GM23338 (cell line): Measurements from ENCODE around the gene PTPRN2. TPM values are rescaled to one million over a fixed set of nuclear protein-coding genes. Genes with fewer than 3 reads are reported as not detected.

ENCODE experiments used
- ATAC-seq: fragments of 200-7000 bp; cut with Tn5 transposase; 3 replicates; pipeline ENCODE4 v1.9.1; 2020
- DNase-seq: peaks from one replicate; pipeline ENCODE4 v3.0.0-alpha.2; 2015; ENCODE audit warnings: low spot score
- H2AFZ ChIP-seq: fragments of 200-600 bp; sonication (generic); 2 replicates; pipeline ENCODE4 v1.8.0; 2016; ENCODE audit warnings: antibody characterized with exemption, mild to moderate bottlenecking, moderate library complexity
- H3F3A ChIP-seq: fragments of 200-600 bp; sonication (generic); replicated peaks from 2 replicates; pipeline ENCODE4 v1.8.0; 2017; ENCODE audit warnings: antibody characterized with exemption, mixed run types, low read depth
- H3K27ac ChIP-seq: fragments of 200-600 bp; sonication (generic); 2 replicates; pipeline ENCODE4 v1.6.1; 2016; ENCODE audit warnings: low read depth
- H3K27me3 ChIP-seq: fragments of 200-600 bp; sonication (generic); 2 replicates; pipeline ENCODE4 v1.8.0; 2016; ENCODE audit warnings: mild to moderate bottlenecking, mixed run types, moderate library complexity; ENCODE audit not compliant: insufficient read depth
- H3K36me3 ChIP-seq: fragments of 200-600 bp; sonication (generic); 2 replicates; pipeline ENCODE4 v1.8.0; 2016; ENCODE audit warnings: mild to moderate bottlenecking; ENCODE audit not compliant: insufficient read depth
- H3K4me1 ChIP-seq: fragments of 200-600 bp; sonication (generic); 2 replicates; pipeline ENCODE4 v1.8.0; 2016; ENCODE audit warnings: mild to moderate bottlenecking, moderate library complexity; ENCODE audit not compliant: insufficient read depth
- H3K4me2 ChIP-seq: fragments of 200-600 bp; sonication (generic); 2 replicates; pipeline ENCODE4 v1.7.1; 2017; ENCODE audit warnings: mixed run types
- H3K4me3 ChIP-seq: fragments of 200-600 bp; sonication (generic); 2 replicates; pipeline ENCODE4 v1.6.1; 2016; ENCODE audit warnings: mixed run types
- H3K79me2 ChIP-seq: fragments of 200-600 bp; sonication (generic); replicated peaks from 2 replicates; pipeline ENCODE4 v1.8.0; 2017; ENCODE audit warnings: mild to moderate bottlenecking; ENCODE audit not compliant: insufficient read depth
- H3K9me2 ChIP-seq: fragments of 200-600 bp; sonication (generic); 2 replicates; pipeline ENCODE4 v1.8.0; 2017; ENCODE audit not compliant: insufficient read depth
- H4K20me1 ChIP-seq: fragments of 200-600 bp; sonication (generic); replicated peaks from 2 replicates; pipeline ENCODE4 v1.8.0; 2017; ENCODE audit warnings: mild to moderate bottlenecking; ENCODE audit not compliant: insufficient read depth
- H3K27ac Mint-ChIP-seq: 2 replicates; pipeline ENCODE4 v1.8.0; 2020; ENCODE audit warnings: inconsistent platforms, mild to moderate bottlenecking, moderate library complexity, mixed read lengths
- H3K27me3 Mint-ChIP-seq: 3 replicates; pipeline ENCODE4 v1.8.0; 2022; ENCODE audit warnings: low read depth, mild to moderate bottlenecking, moderate library complexity, mixed read lengths, inconsistent platforms; ENCODE audit not compliant: insufficient read depth, poor library complexity
- H3K36me3 Mint-ChIP-seq: 3 replicates; pipeline ENCODE4 v1.8.0; 2021; ENCODE audit warnings: low read depth, mild to moderate bottlenecking, inconsistent platforms, moderate library complexity, mixed read lengths
- H3K4me1 Mint-ChIP-seq: 3 replicates; pipeline ENCODE4 v1.8.0; 2020; ENCODE audit warnings: mild to moderate bottlenecking, inconsistent platforms, mixed read lengths
- H3K4me3 Mint-ChIP-seq: 3 replicates; pipeline ENCODE4 v1.8.0; 2021; ENCODE audit warnings: moderate library complexity, mild to moderate bottlenecking, inconsistent platforms, mixed read lengths
- H3K9me3 Mint-ChIP-seq: 3 replicates; pipeline ENCODE4 v1.8.0; 2020; ENCODE audit warnings: moderate library complexity, mild to moderate bottlenecking, inconsistent platforms, mixed read lengths
- EZH2 ChIP-seq: fragments of 200-600 bp; sonication (generic); IDR thresholded peaks from one replicate; pipeline ENCODE4 v1.8.0; 2017; ENCODE audit warnings: antibody characterized with exemption, mild to moderate bottlenecking, low read depth; ENCODE audit not compliant: unreplicated experiment
- JUNB ChIP-seq: IDR thresholded peaks from one replicate; pipeline ENCODE4 v1.6.1; 2016; ENCODE audit warnings: antibody characterized with exemption; ENCODE audit not compliant: unreplicated experiment
- POLR2AphosphoS5 ChIP-seq: IDR thresholded peaks from 2 replicates; pipeline ENCODE4 v1.6.1; 2016; ENCODE audit warnings: antibody characterized with exemption, low read depth
- ZNF114 ChIP-seq: fragments of 250-450 bp; sonication (Bioruptor Pico); IDR thresholded peaks from 2 replicates; pipeline ENCODE4 v1.5.0; 2020; ENCODE audit warnings: mild to moderate bottlenecking, moderate library complexity
- polyA plus RNA-seq: library from polyadenylated mRNA; unstranded; fragments of >200 nt; fragmentation: Nextera tagmentation; extraction: Ambion mirVana; gene quantifications from 2 replicates; pipeline ENCODE4 v1.2.1, GENCODE V29; 2016
- total RNA-seq: library from RNA; depleted of rRNA; stranded (reverse); fragments of >200 nt; shearing (Covaris generic); gene quantifications from 2 replicates; pipeline ENCODE4 v1.2.3, GENCODE V29; 2014
- TF ChIP-seq, protein P1 (sequence below): fragments of 250-450 bp; sonication (Bioruptor Pico); IDR thresholded peaks from 2 replicates; pipeline ENCODE4 v1.5.0; 2020; ENCODE audit warnings: mild to moderate bottlenecking, moderate library complexity
- TF ChIP-seq, protein P2 (sequence below): IDR thresholded peaks from 2 replicates; pipeline ENCODE4 v1.6.1; 2016; ENCODE audit warnings: antibody characterized with exemption
- TF ChIP-seq, protein P3 (sequence below): IDR thresholded peaks from one replicate; pipeline ENCODE4 v1.6.1; 2018; ENCODE audit warnings: antibody characterized with exemption; ENCODE audit not compliant: unreplicated experiment

Gene PTPRN2
- total and polyA plus RNA-seq, 2 experiments from 2014 or later, result 0.87 to 4.0 TPM

DNA sequence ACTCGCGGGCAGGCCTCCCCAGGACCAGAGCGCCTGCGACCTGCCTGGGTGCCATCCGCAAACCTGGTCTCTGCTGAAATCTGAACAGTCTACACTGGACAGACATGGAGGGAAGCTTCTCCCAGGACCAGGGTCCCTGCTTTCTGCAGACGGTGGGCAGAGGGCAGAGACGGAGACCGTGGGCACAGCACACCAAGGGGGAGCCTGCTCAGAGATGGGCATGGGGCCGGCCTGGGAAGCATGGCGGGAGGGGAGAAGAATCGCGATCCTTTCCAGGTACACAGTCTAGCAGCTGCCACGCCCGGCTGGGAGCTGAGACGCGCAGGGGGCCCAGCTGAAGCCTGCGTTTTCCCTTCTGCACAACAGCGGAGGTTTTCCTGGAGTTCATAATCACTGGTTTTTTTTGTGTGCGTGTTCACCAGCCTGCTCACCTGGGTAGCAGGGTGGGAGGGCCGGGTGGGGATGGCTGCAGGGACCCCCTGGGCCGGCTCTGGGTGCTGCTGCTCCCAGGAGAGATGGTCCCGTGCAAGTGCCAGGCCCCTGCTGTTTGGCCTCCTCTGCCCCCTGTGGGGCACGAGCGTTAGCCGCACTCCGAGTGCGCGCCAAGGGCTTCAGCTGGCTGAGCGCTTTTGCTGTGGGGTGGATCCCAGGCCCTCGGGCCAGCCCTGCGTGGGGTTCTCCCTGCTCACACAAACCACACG, 802.0 kb downstream of the PTPRN2 start (continued):
- TF ChIP-seq, protein P1, sequence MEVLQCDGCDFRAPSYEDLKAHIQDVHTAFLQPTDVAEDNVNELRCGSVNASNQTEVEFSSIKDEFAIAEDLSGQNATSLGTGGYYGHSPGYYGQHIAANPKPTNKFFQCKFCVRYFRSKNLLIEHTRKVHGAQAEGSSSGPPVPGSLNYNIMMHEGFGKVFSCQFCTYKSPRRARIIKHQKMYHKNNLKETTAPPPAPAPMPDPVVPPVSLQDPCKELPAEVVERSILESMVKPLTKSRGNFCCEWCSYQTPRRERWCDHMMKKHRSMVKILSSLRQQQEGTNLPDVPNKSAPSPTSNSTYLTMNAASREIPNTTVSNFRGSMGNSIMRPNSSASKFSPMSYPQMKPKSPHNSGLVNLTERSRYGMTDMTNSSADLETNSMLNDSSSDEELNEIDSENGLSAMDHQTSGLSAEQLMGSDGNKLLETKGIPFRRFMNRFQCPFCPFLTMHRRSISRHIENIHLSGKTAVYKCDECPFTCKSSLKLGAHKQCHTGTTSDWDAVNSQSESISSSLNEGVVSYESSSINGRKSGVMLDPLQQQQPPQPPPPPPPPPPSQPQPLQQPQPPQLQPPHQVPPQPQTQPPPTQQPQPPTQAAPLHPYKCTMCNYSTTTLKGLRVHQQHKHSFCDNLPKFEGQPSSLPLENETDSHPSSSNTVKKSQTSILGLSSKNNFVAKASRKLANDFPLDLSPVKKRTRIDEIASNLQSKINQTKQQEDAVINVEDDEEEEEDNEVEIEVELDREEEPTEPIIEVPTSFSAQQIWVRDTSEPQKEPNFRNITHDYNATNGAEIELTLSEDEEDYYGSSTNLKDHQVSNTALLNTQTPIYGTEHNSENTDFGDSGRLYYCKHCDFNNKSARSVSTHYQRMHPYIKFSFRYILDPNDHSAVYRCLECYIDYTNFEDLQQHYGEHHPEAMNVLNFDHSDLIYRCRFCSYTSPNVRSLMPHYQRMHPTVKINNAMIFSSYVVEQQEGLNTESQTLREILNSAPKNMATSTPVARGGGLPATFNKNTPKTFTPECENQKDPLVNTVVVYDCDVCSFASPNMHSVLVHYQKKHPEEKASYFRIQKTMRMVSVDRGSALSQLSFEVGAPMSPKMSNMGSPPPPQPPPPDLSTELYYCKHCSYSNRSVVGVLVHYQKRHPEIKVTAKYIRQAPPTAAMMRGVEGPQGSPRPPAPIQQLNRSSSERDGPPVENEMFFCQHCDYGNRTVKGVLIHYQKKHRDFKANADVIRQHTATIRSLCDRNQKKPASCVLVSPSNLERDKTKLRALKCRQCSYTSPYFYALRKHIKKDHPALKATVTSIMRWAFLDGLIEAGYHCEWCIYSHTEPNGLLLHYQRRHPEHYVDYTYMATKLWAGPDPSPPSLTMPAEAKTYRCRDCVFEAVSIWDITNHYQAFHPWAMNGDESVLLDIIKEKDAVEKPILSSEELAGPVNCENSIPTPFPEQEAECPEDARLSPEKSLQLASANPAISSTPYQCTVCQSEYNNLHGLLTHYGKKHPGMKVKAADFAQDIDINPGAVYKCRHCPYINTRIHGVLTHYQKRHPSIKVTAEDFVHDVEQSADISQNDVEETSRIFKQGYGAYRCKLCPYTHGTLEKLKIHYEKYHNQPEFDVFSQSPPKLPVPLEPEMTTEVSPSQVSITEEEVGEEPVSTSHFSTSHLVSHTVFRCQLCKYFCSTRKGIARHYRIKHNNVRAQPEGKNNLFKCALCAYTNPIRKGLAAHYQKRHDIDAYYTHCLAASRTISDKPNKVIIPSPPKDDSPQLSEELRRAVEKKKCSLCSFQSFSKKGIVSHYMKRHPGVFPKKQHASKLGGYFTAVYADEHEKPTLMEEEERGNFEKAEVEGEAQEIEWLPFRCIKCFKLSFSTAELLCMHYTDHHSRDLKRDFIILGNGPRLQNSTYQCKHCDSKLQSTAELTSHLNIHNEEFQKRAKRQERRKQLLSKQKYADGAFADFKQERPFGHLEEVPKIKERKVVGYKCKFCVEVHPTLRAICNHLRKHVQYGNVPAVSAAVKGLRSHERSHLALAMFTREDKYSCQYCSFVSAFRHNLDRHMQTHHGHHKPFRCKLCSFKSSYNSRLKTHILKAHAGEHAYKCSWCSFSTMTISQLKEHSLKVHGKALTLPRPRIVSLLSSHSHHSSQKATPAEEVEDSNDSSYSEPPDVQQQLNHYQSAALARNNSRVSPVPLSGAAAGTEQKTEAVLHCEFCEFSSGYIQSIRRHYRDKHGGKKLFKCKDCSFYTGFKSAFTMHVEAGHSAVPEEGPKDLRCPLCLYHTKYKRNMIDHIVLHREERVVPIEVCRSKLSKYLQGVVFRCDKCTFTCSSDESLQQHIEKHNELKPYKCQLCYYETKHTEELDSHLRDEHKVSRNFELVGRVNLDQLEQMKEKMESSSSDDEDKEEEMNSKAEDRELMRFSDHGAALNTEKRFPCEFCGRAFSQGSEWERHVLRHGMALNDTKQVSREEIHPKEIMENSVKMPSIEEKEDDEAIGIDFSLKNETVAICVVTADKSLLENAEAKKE (CRISPR knock-in tag), result no peak
- TF ChIP-seq, protein P2, sequence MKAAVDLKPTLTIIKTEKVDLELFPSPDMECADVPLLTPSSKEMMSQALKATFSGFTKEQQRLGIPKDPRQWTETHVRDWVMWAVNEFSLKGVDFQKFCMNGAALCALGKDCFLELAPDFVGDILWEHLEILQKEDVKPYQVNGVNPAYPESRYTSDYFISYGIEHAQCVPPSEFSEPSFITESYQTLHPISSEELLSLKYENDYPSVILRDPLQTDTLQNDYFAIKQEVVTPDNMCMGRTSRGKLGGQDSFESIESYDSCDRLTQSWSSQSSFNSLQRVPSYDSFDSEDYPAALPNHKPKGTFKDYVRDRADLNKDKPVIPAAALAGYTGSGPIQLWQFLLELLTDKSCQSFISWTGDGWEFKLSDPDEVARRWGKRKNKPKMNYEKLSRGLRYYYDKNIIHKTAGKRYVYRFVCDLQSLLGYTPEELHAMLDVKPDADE, result no peak

DNA sequence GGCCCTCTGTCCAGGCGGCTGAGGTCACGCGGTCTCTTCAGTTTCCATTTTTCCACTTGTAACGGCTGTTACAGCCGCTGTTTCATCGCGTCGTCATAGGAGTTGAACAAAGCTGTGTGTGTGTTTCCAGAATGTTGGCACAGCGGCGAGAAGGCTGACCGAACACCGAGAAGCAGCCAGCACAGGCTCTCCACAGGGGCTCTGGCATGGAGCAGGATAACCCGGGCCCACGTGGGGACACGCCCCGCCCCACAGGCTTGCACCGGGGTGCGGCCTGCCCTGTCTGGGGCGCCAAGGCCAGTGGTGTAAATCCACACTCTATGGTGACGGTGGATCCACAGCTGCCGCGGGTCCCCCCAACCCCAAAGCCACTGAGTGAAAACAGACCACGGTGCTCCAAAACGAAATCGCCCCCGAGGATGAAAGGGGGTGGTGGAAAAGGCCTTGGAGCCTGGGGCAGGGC, 802.6 kb downstream of the PTPRN2 start:
- H3K27ac Mint-ChIP-seq, result no peak overlapping the region
- Histone ChIP-seq H2AFZ (no peak overlapping the region), H3F3A (no peaks in the 10 kb centered on the region), H3K36me3 (no peaks in the 10 kb centered on the region), H3K4me2 (no peak overlapping the region), H3K79me2 (no peaks in the 10 kb centered on the region), H4K20me1 (no peaks in the 10 kb centered on the region), H3K4me1 (no peaks in the 10 kb centered on the region), H3K27me3 (no peaks in the 10 kb centered on the region), H3K4me3 (no peak overlapping the region), H3K9me2 (no peaks in the 10 kb centered on the region), H3K27ac (no peak overlapping the region)
- H3K4me1 Mint-ChIP-seq, result no peaks in the 10 kb centered on the region
- H3K36me3 Mint-ChIP-seq, result peaks cover 41% of the 10 kb centered on the region
- DNase-seq, result no peak
- peaks cover 6% of the 10 kb centered on the region for H3K27me3 Mint-ChIP-seq
- H3K9me3 Mint-ChIP-seq, result peaks cover 93% of the 10 kb centered on the region
- no peak overlapping the region for H3K4me3 Mint-ChIP-seq
- no peak for ATAC-seq
- TF ChIP-seq ZNF114 (CRISPR knock-in tag) (no peak), JUNB (no peak), EZH2 (no peak), POLR2AphosphoS5 (no peak)
- TF ChIP-seq, protein P2, result no peak
- TF ChIP-seq, protein P3, sequence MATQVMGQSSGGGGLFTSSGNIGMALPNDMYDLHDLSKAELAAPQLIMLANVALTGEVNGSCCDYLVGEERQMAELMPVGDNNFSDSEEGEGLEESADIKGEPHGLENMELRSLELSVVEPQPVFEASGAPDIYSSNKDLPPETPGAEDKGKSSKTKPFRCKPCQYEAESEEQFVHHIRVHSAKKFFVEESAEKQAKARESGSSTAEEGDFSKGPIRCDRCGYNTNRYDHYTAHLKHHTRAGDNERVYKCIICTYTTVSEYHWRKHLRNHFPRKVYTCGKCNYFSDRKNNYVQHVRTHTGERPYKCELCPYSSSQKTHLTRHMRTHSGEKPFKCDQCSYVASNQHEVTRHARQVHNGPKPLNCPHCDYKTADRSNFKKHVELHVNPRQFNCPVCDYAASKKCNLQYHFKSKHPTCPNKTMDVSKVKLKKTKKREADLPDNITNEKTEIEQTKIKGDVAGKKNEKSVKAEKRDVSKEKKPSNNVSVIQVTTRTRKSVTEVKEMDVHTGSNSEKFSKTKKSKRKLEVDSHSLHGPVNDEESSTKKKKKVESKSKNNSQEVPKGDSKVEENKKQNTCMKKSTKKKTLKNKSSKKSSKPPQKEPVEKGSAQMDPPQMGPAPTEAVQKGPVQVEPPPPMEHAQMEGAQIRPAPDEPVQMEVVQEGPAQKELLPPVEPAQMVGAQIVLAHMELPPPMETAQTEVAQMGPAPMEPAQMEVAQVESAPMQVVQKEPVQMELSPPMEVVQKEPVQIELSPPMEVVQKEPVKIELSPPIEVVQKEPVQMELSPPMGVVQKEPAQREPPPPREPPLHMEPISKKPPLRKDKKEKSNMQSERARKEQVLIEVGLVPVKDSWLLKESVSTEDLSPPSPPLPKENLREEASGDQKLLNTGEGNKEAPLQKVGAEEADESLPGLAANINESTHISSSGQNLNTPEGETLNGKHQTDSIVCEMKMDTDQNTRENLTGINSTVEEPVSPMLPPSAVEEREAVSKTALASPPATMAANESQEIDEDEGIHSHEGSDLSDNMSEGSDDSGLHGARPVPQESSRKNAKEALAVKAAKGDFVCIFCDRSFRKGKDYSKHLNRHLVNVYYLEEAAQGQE, result no peak
